HG03439 (cell line): ENCODE data around the gene SPDYE1.

Source experiments
- ATAC-seq: cut with Tn5 transposase; IDR thresholded peaks from one replicate; pipeline ENCODE4 v1.9.1; 2021; ENCODE audit warnings: mild to moderate bottlenecking, moderate library complexity; ENCODE audit not compliant: unreplicated experiment

The SPDYE1 gene

GRCh38 chr7:44042221-44042620 is 44.5 kb downstream of the SPDYE1 start:
- ATAC-seq: no peak

GRCh38 chr7:44043902-44044301 is 46.2 kb downstream of the SPDYE1 start:
- ATAC-seq: no peak

DNA sequence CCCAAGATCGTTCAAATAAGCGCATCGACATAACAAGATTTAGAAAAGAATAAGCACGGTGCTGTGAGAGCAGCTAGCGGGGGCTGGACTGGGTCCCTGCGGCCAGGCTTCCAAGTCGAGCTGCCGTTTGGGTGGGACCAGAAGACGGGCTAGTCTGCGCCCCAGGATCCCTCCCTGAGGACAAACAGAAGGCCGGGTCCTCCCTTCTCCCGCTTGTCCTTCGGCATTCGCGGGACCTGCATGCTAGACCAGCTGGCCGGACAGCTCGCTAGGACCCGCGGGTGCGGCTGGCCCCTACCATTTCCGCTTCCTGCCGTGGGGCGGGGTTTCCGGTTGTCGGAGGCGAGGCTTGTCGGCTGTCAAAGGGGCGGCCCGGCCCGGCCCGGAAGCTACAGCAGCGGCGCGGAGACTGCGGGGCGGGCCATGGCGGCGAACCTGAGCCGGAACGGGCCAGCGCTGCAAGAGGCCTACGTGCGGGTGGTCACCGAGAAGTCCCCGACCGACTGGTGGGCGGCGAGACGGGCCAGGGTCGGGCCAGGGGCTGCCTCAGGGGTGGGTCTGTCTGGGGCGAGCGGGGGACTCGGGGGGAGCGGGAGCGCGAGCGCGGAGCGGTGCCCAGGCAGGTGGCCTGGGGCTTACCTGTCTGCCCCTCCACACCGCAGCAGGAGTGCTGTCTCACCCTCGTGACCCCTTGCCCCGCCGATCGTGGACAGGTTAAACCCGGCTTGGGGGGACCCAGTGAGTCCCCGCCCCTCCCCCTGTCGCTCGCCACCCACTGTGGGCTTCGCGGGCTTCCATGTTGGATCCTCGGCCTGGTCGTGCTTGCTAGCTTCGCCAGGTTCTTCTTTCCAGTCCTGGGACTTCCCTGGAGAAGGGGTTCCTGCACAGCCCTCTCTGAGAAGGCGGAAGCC is 46.9 kb downstream of the SPDYE1 start, which contains the start of gene DBNL:
Gene DBNL, plus strand, starts transcription at position 388 of the 911 bp plus-strand sequence. Its CDS starts 36 bp downstream, at position 424.
- peak; percentile 72 for ATAC-seq

GRCh38 chr7:44045226-44046014 is 47.7 kb downstream of the SPDYE1 start:
- peak; percentile 9 for ATAC-seq

DNA sequence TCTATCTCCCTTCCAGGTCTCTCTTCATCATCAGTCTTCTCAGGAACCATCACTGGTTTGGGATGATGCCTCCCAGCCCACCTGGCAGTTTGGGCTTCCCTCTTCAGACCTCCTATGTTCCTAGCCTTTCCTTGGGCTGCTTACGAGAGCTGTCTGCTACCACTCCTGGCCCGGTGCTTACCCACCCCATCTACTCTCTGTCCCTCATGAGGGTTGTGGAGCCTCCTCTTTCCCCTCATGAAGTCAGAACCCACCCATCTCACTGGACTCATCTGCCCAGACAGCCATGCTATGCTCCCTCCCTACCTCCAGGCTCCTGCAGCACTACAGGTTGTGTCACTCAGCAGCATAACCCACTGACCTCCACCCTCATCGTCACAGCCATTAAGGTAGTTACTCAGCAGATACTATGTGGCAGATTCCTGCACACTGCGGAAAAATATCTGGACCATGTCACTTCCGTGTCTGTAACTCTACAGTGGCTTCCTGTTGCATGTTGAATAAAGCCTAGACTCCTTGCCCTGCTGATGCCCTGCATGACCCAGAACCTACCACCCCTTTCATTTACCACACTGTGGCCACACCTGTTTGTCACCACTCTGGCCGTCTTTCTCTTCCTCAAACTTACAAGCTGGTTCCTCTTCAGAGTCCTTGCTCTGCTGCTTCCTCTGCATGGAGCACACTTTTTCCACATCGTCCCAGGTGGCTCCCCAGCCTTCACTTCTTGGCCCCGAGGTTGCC is 48.8 kb downstream of the SPDYE1 start:
- ATAC-seq: peak; percentile 45

- no peak for ATAC-seq
Observed at GRCh38 chr7:44048031-44048795, 50.5 kb downstream of the SPDYE1 start.

DNA sequence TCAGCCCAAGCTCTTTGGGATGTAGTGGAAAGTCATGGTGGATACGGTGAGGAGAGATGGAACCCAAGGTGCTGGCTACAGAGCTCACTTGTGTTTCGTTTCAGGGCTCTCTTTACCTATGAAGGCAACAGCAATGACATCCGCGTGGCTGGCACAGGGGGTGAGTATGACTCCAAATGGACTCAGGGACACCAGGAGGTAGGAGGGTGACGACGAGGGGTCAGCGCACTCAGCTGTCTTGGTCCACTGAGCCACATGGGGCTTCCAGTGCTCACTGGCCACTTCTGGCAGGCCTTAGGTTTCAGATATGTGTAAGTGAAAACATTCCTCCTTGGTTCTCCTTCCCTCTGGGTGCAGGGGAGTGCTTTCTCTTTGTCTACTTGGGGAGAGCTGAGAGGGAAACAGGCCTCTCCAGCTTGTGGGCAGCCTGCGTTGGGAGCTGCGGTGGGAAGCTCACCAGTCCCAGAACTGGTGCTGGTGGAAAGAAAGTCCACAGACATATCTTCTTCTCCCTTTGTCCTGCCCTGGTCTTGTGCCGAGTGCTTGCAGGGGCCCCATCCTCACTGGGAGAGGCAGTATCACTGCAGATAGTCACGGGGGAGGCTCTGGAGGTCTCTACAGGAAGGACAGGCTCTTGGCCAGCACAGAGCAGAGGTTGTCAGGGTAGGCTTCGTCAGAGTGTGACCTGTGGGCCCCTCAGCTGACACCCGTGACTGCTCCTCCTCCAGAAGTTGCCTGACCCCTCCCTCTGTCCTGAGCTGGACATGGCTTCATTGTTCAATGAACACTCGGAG is 52.6 kb downstream of the SPDYE1 start:
- ATAC-seq: no peak

DNA sequence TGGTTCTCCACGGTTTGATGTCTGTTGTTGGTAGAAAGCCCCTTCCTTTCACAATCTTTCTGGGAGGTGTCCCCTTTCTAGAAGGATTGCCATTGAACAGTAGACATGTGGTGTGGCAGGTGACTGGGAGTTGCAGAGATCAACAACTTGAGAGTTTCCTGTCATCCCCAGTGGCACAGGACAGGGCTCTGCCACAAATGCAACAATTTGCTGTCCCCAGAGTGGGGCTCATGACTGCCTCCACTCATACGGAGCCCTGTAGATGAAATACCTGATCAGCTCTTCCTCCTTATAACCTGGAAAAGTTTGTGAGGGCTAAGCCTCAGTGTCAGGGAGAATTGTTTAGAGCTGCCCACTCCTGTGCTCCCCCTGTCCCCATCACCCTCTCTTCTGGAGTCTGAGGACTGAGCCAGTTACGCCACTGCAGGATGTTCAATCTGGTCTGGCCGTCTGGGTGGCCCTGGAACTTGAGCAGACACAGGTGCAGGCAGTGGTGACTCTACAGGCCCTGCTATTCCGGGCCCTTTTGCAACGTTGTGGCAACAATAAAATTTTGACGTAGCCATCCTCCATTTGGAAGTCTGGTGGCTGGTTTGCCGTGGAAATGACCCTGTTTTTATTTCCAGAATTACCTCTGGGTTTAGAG is 53.3 kb downstream of the SPDYE1 start:
- ATAC-seq: no peak

GRCh38 chr7:44051611-44052220 is 54.0 kb downstream of the SPDYE1 start:
- ATAC-seq: no peak

DNA sequence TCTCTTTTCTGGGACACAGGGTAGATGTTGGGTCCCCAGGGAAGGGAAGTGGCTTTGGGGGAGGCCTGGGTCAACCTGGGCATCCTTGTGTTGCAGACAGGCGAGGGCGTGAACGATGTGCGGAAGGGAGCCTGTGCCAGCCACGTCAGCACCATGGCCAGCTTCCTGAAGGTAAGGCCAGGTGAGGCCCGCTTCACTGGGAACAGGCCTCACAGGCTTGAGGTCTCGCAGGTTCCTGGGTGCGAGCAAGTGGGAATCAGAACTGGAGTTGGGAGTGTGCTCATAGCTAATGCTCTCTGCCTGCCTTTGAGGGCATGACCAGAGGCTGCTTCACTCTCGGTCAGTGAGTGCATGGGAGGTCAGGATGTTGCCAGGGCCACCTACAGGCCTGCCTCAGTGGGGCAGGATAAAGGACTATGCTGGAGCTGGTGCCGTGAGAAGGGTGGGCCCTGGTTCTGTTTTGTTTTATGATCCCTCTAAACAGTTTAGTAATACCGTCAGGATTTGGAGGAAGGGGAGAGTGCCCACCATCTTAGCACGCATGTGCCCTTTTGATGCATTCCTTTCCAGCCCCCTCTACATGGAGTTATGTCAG is 55.2 kb downstream of the SPDYE1 start:
- no peak for ATAC-seq

GRCh38 chr7:44056681-44057080 is 59.0 kb downstream of the SPDYE1 start:
- no peak for ATAC-seq

DNA sequence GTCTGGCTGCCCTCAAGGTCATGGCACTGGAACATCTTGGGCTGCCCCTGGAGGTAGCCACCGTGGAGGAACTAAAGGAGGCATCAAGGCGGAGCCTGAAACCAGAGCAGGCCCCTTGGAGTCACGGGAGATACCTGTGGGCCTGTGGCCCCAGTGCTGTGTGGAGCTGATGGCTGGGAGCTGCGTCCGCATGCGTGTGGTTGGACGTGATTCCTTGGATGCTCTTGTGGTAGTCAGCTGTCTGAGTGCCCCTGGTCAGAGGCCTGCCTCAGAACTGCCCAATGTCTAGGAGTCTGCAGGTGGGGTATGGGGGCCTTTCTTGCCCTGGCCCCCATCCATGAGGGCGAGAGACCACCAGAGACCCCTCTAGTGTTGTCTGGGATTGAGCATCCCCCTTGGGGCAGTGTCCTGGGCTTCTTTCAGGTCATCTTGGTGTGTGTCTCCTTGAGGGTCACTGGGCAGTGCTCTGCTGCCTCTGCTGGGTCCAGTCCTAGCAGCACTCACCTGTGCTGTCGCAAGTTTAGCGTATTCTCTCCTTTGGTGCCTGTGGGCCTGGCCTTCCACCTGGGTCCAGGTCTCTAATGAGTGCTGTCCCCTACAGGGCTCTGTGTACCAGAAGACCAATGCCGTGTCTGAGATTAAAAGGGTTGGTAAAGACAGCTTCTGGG is 59.6 kb downstream of the SPDYE1 start:
- no peak for ATAC-seq

GRCh38 chr7:44057849-44058758 is 60.4 kb downstream of the SPDYE1 start:
- no peak for ATAC-seq

GRCh38 chr7:44058759-44059218 is 61.1 kb downstream of the SPDYE1 start:
- no peak for ATAC-seq

DNA sequence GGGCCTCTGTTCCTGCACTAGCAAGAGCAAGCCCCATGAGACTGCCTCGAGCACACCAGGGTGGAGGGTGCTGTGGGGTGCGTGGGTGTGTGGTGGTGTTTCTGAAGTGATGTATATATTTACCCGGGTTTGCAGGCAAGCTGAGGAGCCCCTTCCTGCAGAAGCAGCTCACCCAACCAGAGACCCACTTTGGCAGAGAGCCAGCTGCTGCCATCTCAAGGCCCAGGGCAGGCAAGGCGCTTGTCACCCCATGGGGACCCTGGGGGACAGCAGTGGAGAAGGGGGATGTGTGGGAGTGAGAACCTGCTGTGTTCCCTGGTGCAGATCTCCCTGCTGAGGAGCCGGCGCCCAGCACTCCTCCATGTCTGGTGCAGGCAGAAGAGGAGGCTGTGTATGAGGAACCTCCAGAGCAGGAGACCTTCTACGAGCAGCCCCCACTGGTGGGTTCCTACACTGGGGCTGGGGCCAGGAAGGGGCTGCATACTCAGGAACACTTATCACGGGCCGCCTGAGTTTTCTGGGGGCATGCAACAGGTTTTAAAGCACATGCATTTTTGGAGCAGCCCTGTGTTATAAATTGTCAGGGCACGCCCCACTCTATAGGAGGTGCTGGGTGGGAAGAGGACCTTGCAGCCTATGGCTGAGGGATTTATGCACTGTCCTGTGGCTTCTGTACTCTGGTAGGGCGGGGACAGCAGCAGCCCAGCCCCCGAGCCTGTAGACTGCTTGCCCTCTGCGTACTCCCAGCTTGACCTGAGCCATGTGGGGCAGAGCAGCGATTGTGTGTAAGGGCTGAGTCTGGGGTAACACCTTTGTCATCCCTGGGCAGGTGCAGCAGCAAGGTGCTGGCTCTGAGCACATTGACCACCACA is 61.8 kb downstream of the SPDYE1 start:
- no peak for ATAC-seq
